Endothelial cell of umbilical vein (primary cell): ENCODE data around the gene MYO9A.

Source experiments
- CTCF ChIP-seq, 2 donors: IDR thresholded peaks; 1 replicate in 1 of 2; 2 replicates in 1 of 2; pipeline ENCODE4 v1.5.1; 2011; ENCODE audit warnings: low read length in 2 of 2, mild to moderate bottlenecking in 2 of 2, moderate library complexity in 2 of 2, control low read depth in 1 of 2, inconsistent platforms in 1 of 2, low read depth in 1 of 2; ENCODE audit not compliant: insufficient read depth in 1 of 2; ENCODE audit errors: extremely low read depth in 1 of 2
- EZH2 ChIP-seq: IDR thresholded peaks from 2 replicates; pipeline ENCODE4 v1.6.1; 2012; ENCODE audit warnings: borderline replicate concordance, low read depth, mild to moderate bottlenecking, moderate library complexity, low read length, inconsistent platforms; ENCODE audit not compliant: severe bottlenecking
- FOS ChIP-seq: IDR thresholded peaks from 2 replicates; pipeline ENCODE4 v1.6.1; 2011; ENCODE audit warnings: mild to moderate bottlenecking, low read length, moderate library complexity, borderline replicate concordance; ENCODE audit not compliant: insufficient read depth
- GATA2 ChIP-seq: IDR thresholded peaks from 2 replicates; pipeline ENCODE4 v1.7.0; 2011; ENCODE audit warnings: low read depth, mild to moderate bottlenecking, moderate library complexity, mixed read lengths, low read length; ENCODE audit not compliant: insufficient read length, insufficient read depth
- JUN ChIP-seq: IDR thresholded peaks from 2 replicates; pipeline ENCODE4 v1.6.1; 2011; ENCODE audit warnings: borderline replicate concordance, low read depth; ENCODE audit not compliant: insufficient read length, insufficient read depth
- MAX ChIP-seq: IDR thresholded peaks from 2 replicates; pipeline ENCODE4 v1.6.1; 2011; ENCODE audit not compliant: insufficient read depth, insufficient read length
- MYC ChIP-seq: IDR thresholded peaks from one replicate; pipeline ENCODE4 v1.6.1; 2011; ENCODE audit warnings: mild to moderate bottlenecking, low read depth, low read length
- POLR2A ChIP-seq: IDR thresholded peaks from 2 replicates; pipeline ENCODE4 v1.6.1; 2012; ENCODE audit warnings: low read depth, mild to moderate bottlenecking, control low read depth, low read length
- POLR2AphosphoS5 ChIP-seq: IDR thresholded peaks from 2 replicates; pipeline ENCODE4 v1.6.1; 2012; ENCODE audit warnings: low read depth, mild to moderate bottlenecking, control low read depth, low read length, moderate library complexity; ENCODE audit not compliant: insufficient read depth

DNA sequence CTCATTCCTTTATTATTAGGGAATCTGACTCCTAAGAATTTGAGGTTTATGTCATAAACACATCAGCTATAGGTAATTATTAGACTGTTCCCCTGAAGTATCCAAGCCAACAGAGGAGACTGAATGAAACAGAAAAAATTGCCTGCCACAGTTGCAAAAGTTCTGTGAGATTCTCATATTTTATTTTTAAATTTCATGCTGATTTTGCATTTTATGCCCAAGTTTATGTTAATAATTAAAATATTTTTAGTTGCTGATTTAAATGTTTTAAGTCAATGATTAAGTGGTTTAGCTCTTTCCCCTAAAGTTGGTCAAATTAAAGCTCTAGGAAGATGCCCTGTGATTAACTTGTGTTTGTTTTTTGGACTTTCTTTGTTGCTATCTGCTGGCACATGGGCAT lies 10.4 kb upstream of the MYO9A start:
- TF ChIP-seq MAX (no peak), POLR2A (no peak), JUN (no peak), CTCF (IDR thresholded peaks at IDR 0.05; ENCODE audit: extremely low read depth in 1 of 2, insufficient read depth in 1 of 2, low read depth in 1 of 2, low read length in 2 of 2) (no peak), EZH2 (no peak), POLR2AphosphoS5 (no peak), FOS (no peak), GATA2 (no peak), MYC (no peak)
